ENCODE measurements around the gene PPEF2.
"Not testable (repeated sequence)": the region's sequence is repeated elsewhere in the genome, so short reads cannot be mapped to it uniquely, and the experiment has no call there.

Gene PPEF2

GRCh38 chr4:75912968-75913367 lies 10.7 kb upstream of the PPEF2 start:
- no peak for TF ChIP-seq ZFX (IDR thresholded peaks at IDR 0.05; ENCODE audit: borderline replicate concordance)
- no peak for TF ChIP-seq CTCF (IDR thresholded peaks at IDR 0.05)
- no peak overlapping the region for H3K27ac ChIP-seq

DNA sequence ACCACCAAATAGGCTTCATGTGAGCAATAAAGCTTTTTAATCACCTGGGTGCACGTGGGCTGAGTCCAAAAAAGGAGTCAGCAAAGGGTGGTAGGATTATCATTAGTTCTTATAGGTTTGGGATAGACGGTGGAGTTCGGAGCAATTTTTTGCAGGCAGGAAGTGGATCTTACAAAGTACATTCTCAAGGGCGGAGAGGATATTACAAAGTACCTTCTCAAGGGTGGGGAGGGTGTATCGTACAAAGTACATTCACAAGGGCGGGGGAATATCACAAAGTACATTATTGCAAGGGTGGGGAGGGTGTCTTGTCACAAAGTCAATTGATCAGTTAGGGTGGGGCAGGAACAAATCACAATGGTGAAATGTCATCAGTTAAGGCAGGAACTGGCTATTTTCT lies 8.6 kb upstream of the PPEF2 start:
- not testable (repeated sequence) for H3K27ac ChIP-seq

DNA sequence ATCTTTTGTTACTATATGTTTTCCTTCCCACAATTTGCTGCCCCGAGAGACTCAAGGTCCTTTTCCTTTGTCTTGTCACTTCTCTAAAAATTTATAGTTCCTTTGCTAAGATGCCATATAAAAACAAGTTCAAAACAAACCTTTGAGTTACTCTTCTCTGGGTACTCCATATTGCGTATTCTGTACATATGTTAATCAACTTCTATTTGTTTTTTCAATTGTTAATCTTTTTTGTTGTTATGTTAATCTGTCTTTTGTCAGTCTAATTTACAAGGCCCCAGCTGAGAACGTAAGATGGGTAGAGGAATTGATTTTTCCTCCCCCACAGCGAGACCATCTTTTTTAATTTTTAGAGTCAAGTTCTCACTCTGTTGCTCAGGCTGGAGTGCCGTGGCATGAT lies 7.2 kb upstream of the PPEF2 start:
- TF ChIP-seq CTCF (IDR thresholded peaks at IDR 0.05): no peak
- no peak for TF ChIP-seq ZFX (IDR thresholded peaks at IDR 0.05; ENCODE audit: borderline replicate concordance)
- no peak overlapping the region for H3K27ac ChIP-seq

DNA sequence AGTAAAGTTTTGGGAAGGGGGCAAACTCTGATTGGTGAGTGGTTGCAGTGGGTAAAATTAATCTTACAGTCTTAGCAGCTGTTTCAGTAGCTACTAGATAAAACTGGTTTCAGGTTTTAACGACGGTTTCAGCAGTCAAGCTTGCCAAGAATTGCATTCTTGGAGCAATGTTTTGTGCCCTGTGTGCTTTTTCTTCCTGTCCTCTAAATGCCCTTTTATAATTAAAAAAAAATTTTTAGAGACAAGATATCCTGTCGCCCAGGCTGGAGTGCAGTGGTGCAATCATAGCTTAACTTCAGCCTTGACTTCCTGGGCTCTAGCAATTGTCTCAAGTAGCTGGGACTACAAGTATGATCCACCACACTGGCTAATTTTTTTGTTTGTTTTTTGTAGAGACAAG lies 6.3 kb upstream of the PPEF2 start:
- no peak for TF ChIP-seq ZFX (IDR thresholded peaks at IDR 0.05; ENCODE audit: borderline replicate concordance)
- no peak for TF ChIP-seq CTCF (IDR thresholded peaks at IDR 0.05)
- H3K27ac ChIP-seq: no peak overlapping the region

DNA sequence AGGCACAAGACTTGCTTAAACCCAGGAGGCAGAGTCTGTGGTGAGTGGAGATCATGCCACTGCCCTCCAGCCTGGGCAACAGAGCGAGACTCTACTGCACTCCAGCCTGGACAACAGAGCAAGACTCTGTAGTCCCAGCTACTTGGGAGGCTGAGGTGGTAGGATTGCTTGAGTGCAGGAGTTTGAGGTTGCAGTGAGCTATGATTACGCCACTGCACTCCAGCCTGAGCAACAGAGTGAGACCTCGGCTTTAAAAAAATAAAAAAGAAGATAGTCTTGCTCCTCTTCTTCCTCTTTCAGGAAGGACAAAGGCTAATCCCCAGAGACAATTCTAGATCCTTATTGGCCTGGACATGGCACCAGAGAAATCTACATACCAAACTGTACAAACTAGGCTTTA lies 5.7 kb upstream of the PPEF2 start:
- no peak overlapping the region for H3K27ac ChIP-seq
- TF ChIP-seq ZFX (IDR thresholded peaks at IDR 0.05; ENCODE audit: borderline replicate concordance): no peak

GRCh38 chr4:75904076-75904475 lies 1.8 kb upstream of the PPEF2 start:
- TF ChIP-seq ZFX (IDR thresholded peaks at IDR 0.05; ENCODE audit: borderline replicate concordance): no peak
- TF ChIP-seq CTCF (IDR thresholded peaks at IDR 0.05): no peak
- no peak overlapping the region for H3K27ac ChIP-seq

- H3K27ac ChIP-seq: no peak overlapping the region
- no peak for TF ChIP-seq ZFX (IDR thresholded peaks at IDR 0.05; ENCODE audit: borderline replicate concordance)
- no peak for TF ChIP-seq CTCF (IDR thresholded peaks at IDR 0.05)
These were observed 3.7 kb downstream of the PPEF2 start for GRCh38 chr4:75898536-75898935.

DNA sequence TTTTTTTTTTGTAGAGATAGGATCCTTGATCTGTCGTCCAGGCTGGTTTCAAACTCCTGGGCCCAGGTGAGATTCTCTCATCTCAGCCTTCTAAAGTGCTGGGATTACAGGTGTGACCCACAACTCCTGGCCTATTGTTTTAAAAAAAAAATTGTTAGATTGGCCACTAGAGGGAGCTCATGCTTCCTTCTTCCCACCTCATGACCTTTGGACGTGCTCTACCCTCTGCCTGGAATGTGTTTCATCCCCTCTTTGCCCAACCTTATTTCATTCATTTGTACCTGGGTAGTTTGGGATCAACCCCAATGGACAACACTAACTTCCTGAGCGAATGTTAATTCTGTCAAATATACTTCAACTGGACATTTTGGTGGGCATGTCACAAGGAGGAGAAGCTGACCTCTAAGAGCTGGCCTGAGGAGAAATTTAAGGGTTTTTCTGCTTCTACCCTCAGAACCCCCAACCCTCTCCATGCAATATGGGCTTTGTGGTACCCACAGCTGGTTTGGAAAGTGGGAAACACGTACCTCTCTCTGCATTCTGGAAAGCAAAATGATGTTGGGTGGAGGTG lies 6.4 kb downstream of the PPEF2 start:
- H3K27ac ChIP-seq: no peak overlapping the region
- TF ChIP-seq CTCF (IDR thresholded peaks at IDR 0.05) (peak; percentile 86), ZFX (IDR thresholded peaks at IDR 0.05; ENCODE audit: borderline replicate concordance) (no peak)
